ENCODE data around the gene ETV6.
A peak's percentile ranks its signal among the peaks of the same experiment; 100 is the strongest.

Gene ETV6

DNA sequence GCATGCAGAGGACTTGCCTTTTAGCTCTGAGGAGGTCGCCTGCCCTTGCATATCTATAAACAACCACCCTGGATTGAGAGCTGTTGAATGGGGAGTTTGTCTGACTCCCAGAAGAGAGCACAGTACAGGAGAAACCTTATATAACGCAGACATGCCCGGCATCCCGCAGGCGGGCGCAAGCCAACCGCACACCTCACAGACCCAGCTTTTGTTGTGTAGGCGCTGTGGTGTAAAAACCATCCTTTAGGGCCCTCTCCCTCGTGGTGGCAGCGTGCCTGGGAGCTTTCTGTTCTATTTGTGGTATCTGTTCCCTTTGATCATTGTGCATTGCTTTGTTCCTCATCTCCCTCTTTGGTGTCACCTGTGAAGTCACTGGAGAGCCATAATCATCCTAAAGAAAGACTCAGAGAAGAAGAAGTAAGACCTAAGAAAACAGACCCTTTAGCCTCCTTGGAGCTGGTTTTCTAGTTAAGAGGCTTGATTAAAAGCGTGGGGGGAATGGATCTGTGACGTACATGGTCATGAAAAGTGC is 77.7 kb downstream of the ETV6 start:
- Histone ChIP-seq H3K4me2 (ENCODE audit: low read length) (no peak overlapping the region), H3K9ac (ENCODE audit: low read length) (no peak overlapping the region), H3K4me1 (ENCODE audit: control insufficient read depth, low read depth, low read length) (peaks cover 15% of the 10 kb centered on the region), H2BK5ac (ENCODE audit: low read length) (no peak overlapping the region), H3K4me3 (ENCODE audit: low read length) (no peak overlapping the region), H3K4ac (ENCODE audit: low read depth, low read length) (no peak overlapping the region), H2BK120ac (ENCODE audit: low read depth, low read length) (no peak overlapping the region), H4K5ac (ENCODE audit: low read length) (no peak overlapping the region), H3K79me1 (ENCODE audit: low read length) (no peaks in the 10 kb centered on the region), H3K18ac (ENCODE audit: low read length) (no peak overlapping the region), H4K8ac (ENCODE audit: low read depth, low read length) (no peak overlapping the region), H3K23ac (ENCODE audit: low read length) (no peak overlapping the region), H3K56ac (ENCODE audit: low read length) (no peak overlapping the region), H2BK15ac (replicated peaks; ENCODE audit: low read depth) (no peak overlapping the region), H3K36me3 (ENCODE audit: control insufficient read depth, insufficient read depth, low read length) (no peaks in the 10 kb centered on the region), H3K27me3 (ENCODE audit: insufficient read depth, low read length, poor library complexity) (no peaks in the 10 kb centered on the region), H3K27ac (ENCODE audit: low read depth, low read length) (no peak overlapping the region), H3K79me2 (ENCODE audit: control insufficient read depth, insufficient read depth, low read length) (no peaks in the 10 kb centered on the region), H2AK5ac (ENCODE audit: low read length) (no peak overlapping the region)
- WGBS (ENCODE audit: extremely low coverage, insufficient coverage, low lambda C conversion rate): no CpG with 5 or more reads among the region's 12 CpGs
- no peak for DNase-seq

- H3K27me3 ChIP-seq (ENCODE audit: insufficient read depth, low read length, poor library complexity): no peaks in the 10 kb centered on the region
- H2BK15ac ChIP-seq (replicated peaks; ENCODE audit: low read depth): no peak overlapping the region
- H3K79me1 ChIP-seq (ENCODE audit: low read length): no peaks in the 10 kb centered on the region
- H3K4me1 ChIP-seq (ENCODE audit: control insufficient read depth, low read depth, low read length): peaks cover 8% of the 10 kb centered on the region
- no peak overlapping the region for H2AK5ac ChIP-seq (ENCODE audit: low read length)
- H2BK120ac ChIP-seq (ENCODE audit: low read depth, low read length): no peak overlapping the region
- no peak overlapping the region for H4K5ac ChIP-seq (ENCODE audit: low read length)
- H3K18ac ChIP-seq (ENCODE audit: low read length): no peak overlapping the region
- H3K4me3 ChIP-seq (ENCODE audit: low read length): no peak overlapping the region
- H3K4me2 ChIP-seq (ENCODE audit: low read length): no peak overlapping the region
- H3K79me2 ChIP-seq (ENCODE audit: control insufficient read depth, insufficient read depth, low read length): no peaks in the 10 kb centered on the region
- no peak overlapping the region for H3K23ac ChIP-seq (ENCODE audit: low read length)
- no peak overlapping the region for H3K27ac ChIP-seq (ENCODE audit: low read depth, low read length)
- no peaks in the 10 kb centered on the region for H3K36me3 ChIP-seq (ENCODE audit: control insufficient read depth, insufficient read depth, low read length)
- H3K4ac ChIP-seq (ENCODE audit: low read depth, low read length): no peak overlapping the region
- no CpG with 5 or more reads among the region's 10 CpGs for WGBS (ENCODE audit: extremely low coverage, insufficient coverage, low lambda C conversion rate)
- no peak overlapping the region for H3K56ac ChIP-seq (ENCODE audit: low read length)
- no peak overlapping the region for H4K8ac ChIP-seq (ENCODE audit: low read depth, low read length)
- H3K9ac ChIP-seq (ENCODE audit: low read length): no peak overlapping the region
- no peak overlapping the region for H2BK5ac ChIP-seq (ENCODE audit: low read length)
- no peak for DNase-seq
Measured at GRCh38 chr12:11728154-11728755, 78.8 kb downstream of the ETV6 start.

DNA sequence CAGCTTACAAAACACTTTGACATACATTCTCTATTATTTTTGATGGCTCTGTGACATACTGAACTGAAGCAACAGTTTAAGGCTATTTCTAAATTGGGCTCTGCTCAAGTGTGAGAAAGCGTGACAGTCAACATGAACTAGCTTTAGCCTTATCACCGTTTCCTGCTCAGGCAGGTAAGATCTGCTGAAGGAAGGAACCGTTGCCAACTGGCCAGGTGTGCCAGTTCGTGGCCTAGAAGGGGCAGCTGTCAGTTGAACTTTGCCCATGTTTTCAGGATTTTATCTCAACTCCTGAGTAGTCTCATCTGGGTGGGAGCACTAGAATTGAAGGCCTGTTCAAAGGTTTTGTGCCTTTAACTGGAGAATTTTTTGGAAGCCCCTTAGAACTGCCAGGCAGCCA is 79.5 kb downstream of the ETV6 start:
- no peak overlapping the region for H2AK5ac ChIP-seq (ENCODE audit: low read length)
- H3K23ac ChIP-seq (ENCODE audit: low read length): no peak overlapping the region
- no peak overlapping the region for H4K5ac ChIP-seq (ENCODE audit: low read length)
- H3K79me2 ChIP-seq (ENCODE audit: control insufficient read depth, insufficient read depth, low read length): no peaks in the 10 kb centered on the region
- H2BK15ac ChIP-seq (replicated peaks; ENCODE audit: low read depth): no peak overlapping the region
- no peak overlapping the region for H2BK5ac ChIP-seq (ENCODE audit: low read length)
- no peaks in the 10 kb centered on the region for H3K36me3 ChIP-seq (ENCODE audit: control insufficient read depth, insufficient read depth, low read length)
- H3K18ac ChIP-seq (ENCODE audit: low read length): no peak overlapping the region
- no peak overlapping the region for H3K56ac ChIP-seq (ENCODE audit: low read length)
- H3K27ac ChIP-seq (ENCODE audit: low read depth, low read length): no peak overlapping the region
- no peaks in the 10 kb centered on the region for H3K27me3 ChIP-seq (ENCODE audit: insufficient read depth, low read length, poor library complexity)
- DNase-seq: no peak
- peaks cover 4% of the 10 kb centered on the region for H3K4me1 ChIP-seq (ENCODE audit: control insufficient read depth, low read depth, low read length)
- no peak overlapping the region for H3K4me2 ChIP-seq (ENCODE audit: low read length)
- no peak overlapping the region for H2BK120ac ChIP-seq (ENCODE audit: low read depth, low read length)
- H3K9ac ChIP-seq (ENCODE audit: low read length): no peak overlapping the region
- WGBS (ENCODE audit: extremely low coverage, insufficient coverage, low lambda C conversion rate): no CpG with 5 or more reads among the region's 4 CpGs
- no peak overlapping the region for H3K4me3 ChIP-seq (ENCODE audit: low read length)
- H3K79me1 ChIP-seq (ENCODE audit: low read length): no peaks in the 10 kb centered on the region
- no peak overlapping the region for H3K4ac ChIP-seq (ENCODE audit: low read depth, low read length)
- H4K8ac ChIP-seq (ENCODE audit: low read depth, low read length): no peak overlapping the region

GRCh38 chr12:11729439-11730150 is 80.1 kb downstream of the ETV6 start:
- H4K5ac ChIP-seq (ENCODE audit: low read length): no peak overlapping the region
- H3K56ac ChIP-seq (ENCODE audit: low read length): no peak overlapping the region
- H2BK5ac ChIP-seq (ENCODE audit: low read length): no peak overlapping the region
- H3K18ac ChIP-seq (ENCODE audit: low read length): peak overlapping the region; percentile 23
- no peak overlapping the region for H3K4me3 ChIP-seq (ENCODE audit: low read length)
- no peaks in the 10 kb centered on the region for H3K79me1 ChIP-seq (ENCODE audit: low read length)
- H2BK120ac ChIP-seq (ENCODE audit: low read depth, low read length): no peak overlapping the region
- no peak for DNase-seq
- no peak overlapping the region for H2BK15ac ChIP-seq (replicated peaks; ENCODE audit: low read depth)
- no peaks in the 10 kb centered on the region for H3K27me3 ChIP-seq (ENCODE audit: insufficient read depth, low read length, poor library complexity)
- WGBS (ENCODE audit: extremely low coverage, insufficient coverage, low lambda C conversion rate): no CpG with 5 or more reads among the region's 7 CpGs
- H3K23ac ChIP-seq (ENCODE audit: low read length): no peak overlapping the region
- H4K8ac ChIP-seq (ENCODE audit: low read depth, low read length): no peak overlapping the region
- no peaks in the 10 kb centered on the region for H3K79me2 ChIP-seq (ENCODE audit: control insufficient read depth, insufficient read depth, low read length)
- no peak overlapping the region for H2AK5ac ChIP-seq (ENCODE audit: low read length)
- H3K4me1 ChIP-seq (ENCODE audit: control insufficient read depth, low read depth, low read length): peaks cover 2% of the 10 kb centered on the region
- no peak overlapping the region for H3K9ac ChIP-seq (ENCODE audit: low read length)
- no peak overlapping the region for H3K27ac ChIP-seq (ENCODE audit: low read depth, low read length)
- no peak overlapping the region for H3K4ac ChIP-seq (ENCODE audit: low read depth, low read length)
- H3K4me2 ChIP-seq (ENCODE audit: low read length): no peak overlapping the region
- no peaks in the 10 kb centered on the region for H3K36me3 ChIP-seq (ENCODE audit: control insufficient read depth, insufficient read depth, low read length)

DNA sequence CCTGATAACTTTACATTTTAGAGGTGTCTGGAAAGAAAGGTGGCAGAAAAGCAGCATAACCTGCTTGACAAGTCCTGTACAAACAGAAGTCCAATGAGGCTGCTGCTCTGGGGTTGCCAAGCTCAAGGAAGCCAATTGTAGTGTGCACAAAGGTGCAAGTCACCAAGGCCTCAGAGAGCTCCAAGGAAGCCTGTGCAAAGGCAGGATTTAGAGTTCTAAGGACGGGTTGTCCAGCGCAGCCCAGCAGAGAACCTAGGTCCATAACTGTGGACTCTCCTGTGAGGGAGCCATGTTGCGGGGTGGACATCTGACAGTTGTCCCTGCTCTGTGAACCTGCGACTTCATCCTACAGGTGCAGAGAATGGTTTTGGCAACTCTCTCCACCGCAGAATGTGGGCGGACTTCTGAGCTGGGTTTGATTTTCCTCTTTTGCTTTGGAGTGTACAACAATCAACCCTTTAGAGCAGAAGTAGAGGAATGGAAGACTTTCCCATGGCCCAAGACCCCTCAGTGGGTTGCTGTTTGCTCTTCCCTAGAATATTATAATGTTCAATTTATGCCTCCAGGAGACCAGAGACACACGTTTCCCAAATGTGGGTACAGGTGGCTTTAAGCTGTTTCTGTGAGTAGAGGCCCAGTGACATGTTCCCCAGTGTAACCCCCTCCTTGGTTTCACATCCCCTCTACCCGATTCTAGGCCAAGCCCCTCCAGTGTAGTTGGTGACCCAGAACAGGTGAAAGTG is 81.0 kb downstream of the ETV6 start:
- no peak overlapping the region for H2AK5ac ChIP-seq (ENCODE audit: low read length)
- no peaks in the 10 kb centered on the region for H3K79me2 ChIP-seq (ENCODE audit: control insufficient read depth, insufficient read depth, low read length)
- H2BK15ac ChIP-seq (replicated peaks; ENCODE audit: low read depth): no peak overlapping the region
- H3K36me3 ChIP-seq (ENCODE audit: control insufficient read depth, insufficient read depth, low read length): no peaks in the 10 kb centered on the region
- no peak overlapping the region for H3K56ac ChIP-seq (ENCODE audit: low read length)
- no peak overlapping the region for H3K27ac ChIP-seq (ENCODE audit: low read depth, low read length)
- H4K5ac ChIP-seq (ENCODE audit: low read length): no peak overlapping the region
- H3K4me2 ChIP-seq (ENCODE audit: low read length): no peak overlapping the region
- no peak overlapping the region for H3K9ac ChIP-seq (ENCODE audit: low read length)
- no peak overlapping the region for H3K23ac ChIP-seq (ENCODE audit: low read length)
- H4K8ac ChIP-seq (ENCODE audit: low read depth, low read length): no peak overlapping the region
- H2BK5ac ChIP-seq (ENCODE audit: low read length): no peak overlapping the region
- WGBS (ENCODE audit: extremely low coverage, insufficient coverage, low lambda C conversion rate): no CpG with 5 or more reads among the region's 8 CpGs
- no peaks in the 10 kb centered on the region for H3K27me3 ChIP-seq (ENCODE audit: insufficient read depth, low read length, poor library complexity)
- no peaks in the 10 kb centered on the region for H3K79me1 ChIP-seq (ENCODE audit: low read length)
- DNase-seq: no peak
- H3K4ac ChIP-seq (ENCODE audit: low read depth, low read length): no peak overlapping the region
- no peak overlapping the region for H2BK120ac ChIP-seq (ENCODE audit: low read depth, low read length)
- H3K4me1 ChIP-seq (ENCODE audit: control insufficient read depth, low read depth, low read length): peaks cover under 1% of the 10 kb centered on the region
- no peak overlapping the region for H3K18ac ChIP-seq (ENCODE audit: low read length)
- H3K4me3 ChIP-seq (ENCODE audit: low read length): no peak overlapping the region

Data from mesendoderm (in vitro differentiated cells).